ENCODE data around the gene AP3S2. TPM values are rescaled to one million over a fixed set of nuclear protein-coding genes. Genes with fewer than 3 reads are reported as not detected.

Gene AP3S2
- total and polyA plus RNA-seq, 2 experiments from 2014 or later: 9.4 to 93.3 TPM

- TF ChIP-seq REST (IDR thresholded peaks at IDR 0.05; ENCODE audit: unreplicated experiment) (no peak), EZH2 (IDR thresholded peaks at IDR 0.05; ENCODE audit: low read depth, unreplicated experiment) (no peak), JUNB (IDR thresholded peaks at IDR 0.05; ENCODE audit: unreplicated experiment) (no peak), ETS1 (IDR thresholded peaks at IDR 0.05) (no peak), ZNF114 (CRISPR knock-in tag; IDR thresholded peaks at IDR 0.05) (no peak), STAT1 (IDR thresholded peaks at IDR 0.05; ENCODE audit: unreplicated experiment) (no peak), EZH2phosphoT487 (IDR thresholded peaks at IDR 0.05; ENCODE audit: unreplicated experiment) (no peak)
Measured at GRCh38 chr15:89851673-89852341, 42.0 kb downstream of the AP3S2 start (continued).

- Histone ChIP-seq H3K4me3 (no peak overlapping the region), H3K9me2 (ENCODE audit: insufficient read depth) (no peaks in the 10 kb centered on the region), H2AFZ (no peak overlapping the region), H3K4me1 (ENCODE audit: insufficient read depth) (no peaks in the 10 kb centered on the region), H3K79me2 (replicated peaks; ENCODE audit: insufficient read depth) (no peaks in the 10 kb centered on the region), H4K20me1 (replicated peaks; ENCODE audit: insufficient read depth) (no peaks in the 10 kb centered on the region; the same call in 1 of the 2 replicates), H3K4me2 (no peak overlapping the region), H3K36me3 (ENCODE audit: insufficient read depth) (no peaks in the 10 kb centered on the region; the same call in 1 of the 2 replicates), H3F3A (replicated peaks; ENCODE audit: low read depth) (no peaks in the 10 kb centered on the region), H3K27ac (ENCODE audit: low read depth) (no peak overlapping the region), H3K27me3 (ENCODE audit: insufficient read depth) (no peaks in the 10 kb centered on the region)
- Mint-ChIP-seq H3K27ac (peak overlapping the region; percentile 9; the same call in 1 of the 2 replicates), H3K4me3 (no peak overlapping the region), H3K27me3 (ENCODE audit: insufficient read depth, low read depth, poor library complexity) (peaks cover 6% of the 10 kb centered on the region), H3K9me3 (peaks cover 7% of the 10 kb centered on the region), H3K36me3 (ENCODE audit: low read depth) (peaks cover 33% of the 10 kb centered on the region), H3K4me1 (no peaks in the 10 kb centered on the region)
- DNase-seq (ENCODE audit: low spot score) (no peak), ATAC-seq (no peak)
- TF ChIP-seq CREB1 (CRISPR knock-in tag; IDR thresholded peaks at IDR 0.05; ENCODE audit: low read depth) (no peak), EZH2 (IDR thresholded peaks at IDR 0.05; ENCODE audit: low read depth, unreplicated experiment) (no peak), ZNF331 (CRISPR knock-in tag; IDR thresholded peaks at IDR 0.05; ENCODE audit: low read depth) (no peak), NANOG (IDR thresholded peaks at IDR 0.05; ENCODE audit: borderline replicate concordance) (no peak), JUNB (IDR thresholded peaks at IDR 0.05; ENCODE audit: unreplicated experiment) (no peak), ZNF462 (CRISPR knock-in tag; IDR thresholded peaks at IDR 0.05) (no peak), POLR2AphosphoS5 (IDR thresholded peaks at IDR 0.05; ENCODE audit: low read depth) (no peak)
Measured at GRCh38 chr15:89848970-89849292, 44.9 kb downstream of the AP3S2 start.

Measured in GM23338 (cell line).